HepG2 (cell line): ENCODE results near the gene WWC1.

Experiments
- CREB1 ChIP-seq, 2 experiments: fragments of 450-650 bp in 1 of 2; IDR thresholded peaks; 2 replicates each; pipeline ENCODE4 v1.6.1; 2016 to 2017; ENCODE audit warnings: control low read depth in 1 of 2, mild to moderate bottlenecking in 1 of 2, missing compliant biosample characterization in 1 of 2, missing genetic modification characterization in 1 of 2
- TAF1 ChIP-seq: sonication (generic); formaldehyde crosslinking; IDR thresholded peaks from 2 replicates; pipeline ENCODE4 v1.4.0; 2020; ENCODE audit warnings: missing genetic modification reagents
- ZNF674 ChIP-seq: sonication (generic); formaldehyde crosslinking; IDR thresholded peaks from 2 replicates; pipeline ENCODE4 v1.5.0; 2020; ENCODE audit warnings: low read depth, mild to moderate bottlenecking, missing genetic modification reagents
- TF ChIP-seq, protein P1 (sequence below): sonication (generic); formaldehyde crosslinking; IDR thresholded peaks from 2 replicates; pipeline ENCODE4 v1.5.0; 2020; ENCODE audit warnings: mild to moderate bottlenecking, missing genetic modification reagents, moderate library complexity

DNA sequence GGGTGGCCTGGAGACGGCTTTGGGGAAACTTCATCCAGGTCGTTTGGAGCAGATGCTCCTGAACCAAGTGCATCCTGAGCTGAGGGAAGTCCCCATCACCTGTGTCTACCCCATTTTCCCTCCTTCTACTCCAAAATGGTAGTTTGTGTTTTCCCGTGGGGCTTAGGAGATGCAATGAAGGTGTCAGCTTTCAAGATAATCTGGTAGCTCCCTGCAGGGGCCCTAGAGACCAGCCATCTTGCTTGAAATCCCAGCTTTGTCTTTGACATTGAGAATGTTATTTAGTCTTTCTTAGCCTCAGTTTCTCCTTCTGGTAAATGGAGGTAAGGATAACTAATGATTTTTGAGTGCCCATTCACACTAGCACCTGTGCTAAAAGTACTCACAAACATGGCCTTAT is 77.4 kb downstream of the WWC1 start:
- TF ChIP-seq TAF1 (no peak), CREB1 (IDR thresholded peaks at IDR 0.05) (no peak), CREB1 (CRISPR knock-in tag; IDR thresholded peaks at IDR 0.05) (no peak), ZNF674 (CRISPR knock-in tag) (no peak)
- TF ChIP-seq, protein P1, sequence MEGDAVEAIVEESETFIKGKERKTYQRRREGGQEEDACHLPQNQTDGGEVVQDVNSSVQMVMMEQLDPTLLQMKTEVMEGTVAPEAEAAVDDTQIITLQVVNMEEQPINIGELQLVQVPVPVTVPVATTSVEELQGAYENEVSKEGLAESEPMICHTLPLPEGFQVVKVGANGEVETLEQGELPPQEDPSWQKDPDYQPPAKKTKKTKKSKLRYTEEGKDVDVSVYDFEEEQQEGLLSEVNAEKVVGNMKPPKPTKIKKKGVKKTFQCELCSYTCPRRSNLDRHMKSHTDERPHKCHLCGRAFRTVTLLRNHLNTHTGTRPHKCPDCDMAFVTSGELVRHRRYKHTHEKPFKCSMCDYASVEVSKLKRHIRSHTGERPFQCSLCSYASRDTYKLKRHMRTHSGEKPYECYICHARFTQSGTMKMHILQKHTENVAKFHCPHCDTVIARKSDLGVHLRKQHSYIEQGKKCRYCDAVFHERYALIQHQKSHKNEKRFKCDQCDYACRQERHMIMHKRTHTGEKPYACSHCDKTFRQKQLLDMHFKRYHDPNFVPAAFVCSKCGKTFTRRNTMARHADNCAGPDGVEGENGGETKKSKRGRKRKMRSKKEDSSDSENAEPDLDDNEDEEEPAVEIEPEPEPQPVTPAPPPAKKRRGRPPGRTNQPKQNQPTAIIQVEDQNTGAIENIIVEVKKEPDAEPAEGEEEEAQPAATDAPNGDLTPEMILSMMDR (CRISPR knock-in tag): no peak
